SW480 (cell line): ENCODE measurements around the gene CASQ2.

Experiments used
- DNase-seq: peaks from one replicate; pipeline ENCODE4 v3.0.0-alpha.2; 2016; ENCODE audit warnings: low spot score

Gene CASQ2

GRCh38 chr1:115728341-115728740 is 40.2 kb downstream of the CASQ2 start:
- no peak for DNase-seq

- DNase-seq = peak; percentile 28
Observed at GRCh38 chr1:115727706-115728249, 40.7 kb downstream of the CASQ2 start.

- no peak for DNase-seq
Observed at GRCh38 chr1:115726570-115726969, 41.9 kb downstream of the CASQ2 start.

- DNase-seq = no peak
Observed at GRCh38 chr1:115726161-115726560, 42.4 kb downstream of the CASQ2 start.

- no peak for DNase-seq
Observed at GRCh38 chr1:115725600-115725999, 42.9 kb downstream of the CASQ2 start.

GRCh38 chr1:115723756-115724155 is 44.8 kb downstream of the CASQ2 start:
- no peak for DNase-seq

GRCh38 chr1:115722221-115722620 is 46.3 kb downstream of the CASQ2 start:
- no peak for DNase-seq

- no peak for DNase-seq
Observed at GRCh38 chr1:115719285-115719684, 49.2 kb downstream of the CASQ2 start.

GRCh38 chr1:115718011-115718754 is 50.3 kb downstream of the CASQ2 start:
- no peak for DNase-seq

GRCh38 chr1:115717541-115717940 is 51.0 kb downstream of the CASQ2 start:
- peak; percentile 27 for DNase-seq

GRCh38 chr1:115714572-115715141 is 53.9 kb downstream of the CASQ2 start:
- no peak for DNase-seq

- DNase-seq = peak; percentile 25
Observed at GRCh38 chr1:115713906-115714305, 54.6 kb downstream of the CASQ2 start.

GRCh38 chr1:115712911-115713609 is 55.5 kb downstream of the CASQ2 start:
- peak; percentile 5 for DNase-seq

GRCh38 chr1:115710859-115711624 is 57.5 kb downstream of the CASQ2 start:
- peak; percentile 58 for DNase-seq

- peak; percentile 25 for DNase-seq
Observed at GRCh38 chr1:115706587-115707425, 61.7 kb downstream of the CASQ2 start.

GRCh38 chr1:115705963-115706362 is 62.6 kb downstream of the CASQ2 start:
- DNase-seq = no peak

GRCh38 chr1:115705085-115705951 is 63.2 kb downstream of the CASQ2 start:
- no peak for DNase-seq

GRCh38 chr1:115702959-115703358 is 65.6 kb downstream of the CASQ2 start:
- DNase-seq = no peak

- DNase-seq = no peak
Observed at GRCh38 chr1:115701090-115701489, 67.4 kb downstream of the CASQ2 start.

GRCh38 chr1:115697619-115698018 is 70.9 kb downstream of the CASQ2 start:
- DNase-seq = no peak
